ENCODE results near the gene ZDHHC1. TPM values are rescaled to one million over a fixed set of nuclear protein-coding genes. Genes with fewer than 3 reads are reported as not detected.
"Not testable (repeated sequence)": the region's sequence is repeated elsewhere in the genome, so short reads cannot be mapped to it uniquely, and the experiment has no call there.

Gene ZDHHC1
- total RNA-seq, 1 experiment from 2014 or later, result not detected

DNA sequence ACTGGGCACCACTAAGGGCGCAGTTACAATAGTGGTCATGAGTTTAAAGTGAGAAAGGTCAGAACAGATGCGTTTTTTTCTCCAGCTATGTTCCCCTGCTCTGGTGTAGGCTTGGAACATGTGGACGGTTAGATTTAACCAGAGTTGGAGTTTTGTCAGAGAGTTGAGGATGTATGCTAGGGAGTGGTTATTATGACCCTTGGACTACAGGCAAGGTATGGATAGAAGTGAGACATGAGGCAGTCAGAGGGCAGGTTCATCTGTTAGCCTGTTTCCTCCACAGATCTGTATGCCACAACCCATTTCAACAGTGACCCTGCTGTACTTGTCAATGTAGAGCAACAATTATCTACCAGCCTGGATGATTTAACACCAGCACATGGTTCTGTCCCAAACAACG is 45.6 kb downstream of the ZDHHC1 start:
- Histone ChIP-seq H3K27ac (ENCODE audit: low read length) (no peak overlapping the region), H3K27me3 (ENCODE audit: low read length) (0 out of 2 replicates have a peak, but pooled peaks cover 5% of the 10 kb centered on the region), H3K9me3 (ENCODE audit: low read length) (no peaks in the 10 kb centered on the region), H3K36me3 (ENCODE audit: insufficient read depth, low read length) (no peaks in the 10 kb centered on the region), H3K9ac (ENCODE audit: low read length) (no peak overlapping the region), H3K4me3 (ENCODE audit: low read length) (no peak overlapping the region), H4K20me1 (ENCODE audit: insufficient read depth, low read depth, low read length) (no peaks in the 10 kb centered on the region), H3K9me2 (replicated peaks; ENCODE audit: insufficient read depth, low read length) (no peaks in the 10 kb centered on the region), H2AFZ (ENCODE audit: low read length) (no peak overlapping the region), H3K4me1 (ENCODE audit: low read length) (no peaks in the 10 kb centered on the region), H3K79me2 (ENCODE audit: low read length) (no peaks in the 10 kb centered on the region), H3K4me2 (ENCODE audit: low read depth, low read length, poor library complexity, severe bottlenecking) (no peak overlapping the region)
- no peak for DNase-seq

DNA sequence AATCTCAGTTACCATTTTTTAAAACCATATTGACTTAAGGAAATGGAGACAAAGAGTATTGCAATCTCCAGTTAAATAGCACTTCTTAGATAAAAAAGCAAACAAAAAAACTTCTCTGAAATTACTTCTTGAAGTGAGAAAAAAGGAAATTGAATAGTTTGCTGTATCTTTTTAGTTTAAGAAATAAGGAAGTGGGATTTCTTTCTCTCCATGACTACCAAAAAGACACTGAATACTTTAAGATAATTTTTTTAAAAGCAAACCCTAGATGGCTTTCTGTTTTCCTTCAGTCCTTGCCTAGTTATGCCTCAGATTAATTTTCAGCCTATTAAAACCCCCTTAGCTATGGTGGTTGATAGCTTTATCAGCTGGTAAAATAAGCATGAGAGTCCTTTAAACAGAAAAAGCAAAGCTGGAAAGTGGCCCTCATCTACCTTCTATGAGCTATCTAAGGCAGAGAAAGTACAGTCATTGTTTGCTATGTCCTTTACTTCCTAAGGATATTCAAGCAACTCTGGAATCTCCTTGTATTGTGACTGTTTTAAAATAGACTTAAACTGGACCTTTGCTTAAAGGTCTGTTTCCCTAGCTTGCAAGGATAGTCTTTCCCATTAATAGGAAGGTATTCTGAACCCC is 51.6 kb downstream of the ZDHHC1 start:
- peaks cover 5% of the 10 kb centered on the region; the same call in 1 of the 2 replicates for H3K27me3 ChIP-seq (ENCODE audit: low read length)
- no peak overlapping the region for H3K4me3 ChIP-seq (ENCODE audit: low read length)
- no peak overlapping the region for H3K27ac ChIP-seq (ENCODE audit: low read length)
- no peaks in the 10 kb centered on the region for H4K20me1 ChIP-seq (ENCODE audit: insufficient read depth, low read depth, low read length)
- no peak overlapping the region for H3K9ac ChIP-seq (ENCODE audit: low read length)
- DNase-seq, result peak; percentile 44
- no peaks in the 10 kb centered on the region for H3K9me2 ChIP-seq (replicated peaks; ENCODE audit: insufficient read depth, low read length)
- H3K79me2 ChIP-seq (ENCODE audit: low read length), result no peaks in the 10 kb centered on the region
- no peak overlapping the region for H2AFZ ChIP-seq (ENCODE audit: low read length)
- H3K36me3 ChIP-seq (ENCODE audit: insufficient read depth, low read length), result no peaks in the 10 kb centered on the region
- H3K9me3 ChIP-seq (ENCODE audit: low read length), result no peaks in the 10 kb centered on the region
- no peak overlapping the region for H3K4me2 ChIP-seq (ENCODE audit: low read depth, low read length, poor library complexity, severe bottlenecking)
- peaks cover 12% of the 10 kb centered on the region for H3K4me1 ChIP-seq (ENCODE audit: low read length)

DNA sequence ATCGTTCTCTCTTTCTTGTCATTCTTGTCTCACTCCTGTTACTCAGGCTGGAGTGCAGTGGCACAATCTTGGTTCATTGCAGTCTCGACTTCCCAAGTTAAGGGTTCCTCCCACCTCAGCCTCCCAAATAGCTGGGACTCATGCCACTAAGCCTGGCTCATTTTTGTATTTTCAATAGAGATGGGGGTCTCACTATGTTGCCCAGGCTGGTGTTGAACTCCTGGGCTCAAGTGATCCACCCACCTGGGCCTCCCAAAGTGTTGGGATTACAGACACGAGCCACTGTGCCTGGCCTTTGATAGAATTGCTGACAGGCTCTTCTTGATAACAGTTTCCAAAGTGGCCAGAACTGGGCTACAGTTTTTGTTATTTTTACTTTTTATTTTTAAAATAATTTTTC is 55.2 kb downstream of the ZDHHC1 start:
- Histone ChIP-seq H3K79me2 (ENCODE audit: low read length) (no peaks in the 10 kb centered on the region), H3K9me2 (replicated peaks; ENCODE audit: insufficient read depth, low read length) (no peaks in the 10 kb centered on the region), H3K4me3 (ENCODE audit: low read length) (no peak overlapping the region), H3K27ac (ENCODE audit: low read length) (no peak overlapping the region), H4K20me1 (ENCODE audit: insufficient read depth, low read depth, low read length) (no peaks in the 10 kb centered on the region), H3K4me2 (ENCODE audit: low read depth, low read length, poor library complexity, severe bottlenecking) (no peak overlapping the region), H3K9me3 (ENCODE audit: low read length) (no peaks in the 10 kb centered on the region), H3K4me1 (ENCODE audit: low read length) (peaks cover 12% of the 10 kb centered on the region), H3K9ac (ENCODE audit: low read length) (no peak overlapping the region), H2AFZ (ENCODE audit: low read length) (no peak overlapping the region), H3K36me3 (ENCODE audit: insufficient read depth, low read length) (no peaks in the 10 kb centered on the region), H3K27me3 (ENCODE audit: low read length) (no peaks in the 10 kb centered on the region; the same call in 1 of the 2 replicates)
- DNase-seq, result no peak

DNA sequence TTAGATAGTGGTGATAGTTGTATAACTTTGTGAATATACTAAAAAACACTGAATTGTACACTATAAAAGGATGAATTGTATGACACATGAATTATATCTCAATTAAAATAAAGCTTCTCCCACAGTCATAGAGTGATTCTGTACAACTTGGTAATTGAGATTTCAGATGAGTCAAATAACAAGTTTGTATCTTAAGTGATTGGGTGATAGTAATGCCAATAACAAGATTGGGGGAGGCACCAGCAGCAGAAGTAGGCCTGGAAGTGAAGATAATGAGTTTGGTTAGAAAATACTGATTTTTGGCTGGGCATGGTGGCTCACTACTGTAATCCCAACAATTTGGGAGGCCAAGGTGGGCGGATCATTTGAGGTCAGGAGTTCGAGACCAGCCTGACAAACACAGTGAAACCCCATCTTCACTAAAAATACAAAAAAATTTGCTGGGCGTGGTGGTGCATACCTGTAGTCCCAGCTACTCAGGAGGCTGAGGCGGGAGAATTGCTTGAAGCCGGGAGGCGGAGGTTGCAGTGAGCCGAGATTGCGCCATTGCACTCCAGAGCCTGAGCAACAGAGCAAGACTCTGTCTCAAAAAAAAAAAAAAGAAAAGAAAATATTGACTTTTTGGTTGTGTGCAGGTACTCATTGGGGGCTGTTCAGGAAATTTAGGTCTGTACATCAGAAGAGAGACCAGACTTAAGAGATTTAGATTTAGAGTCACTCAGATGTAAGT is 56.6 kb downstream of the ZDHHC1 start:
- not testable (repeated sequence) for H3K4me3 ChIP-seq (ENCODE audit: low read length); H3K4me2 ChIP-seq (ENCODE audit: low read depth, low read length, poor library complexity, severe bottlenecking); H3K27ac ChIP-seq (ENCODE audit: low read length); H4K20me1 ChIP-seq (ENCODE audit: insufficient read depth, low read depth, low read length); H3K4me1 ChIP-seq (ENCODE audit: low read length); H3K9me3 ChIP-seq (ENCODE audit: low read length); H3K36me3 ChIP-seq (ENCODE audit: insufficient read depth, low read length); H3K9ac ChIP-seq (ENCODE audit: low read length); H2AFZ ChIP-seq (ENCODE audit: low read length); H3K9me2 ChIP-seq (replicated peaks; ENCODE audit: insufficient read depth, low read length); DNase-seq; H3K27me3 ChIP-seq (ENCODE audit: low read length); H3K79me2 ChIP-seq (ENCODE audit: low read length)

DNA sequence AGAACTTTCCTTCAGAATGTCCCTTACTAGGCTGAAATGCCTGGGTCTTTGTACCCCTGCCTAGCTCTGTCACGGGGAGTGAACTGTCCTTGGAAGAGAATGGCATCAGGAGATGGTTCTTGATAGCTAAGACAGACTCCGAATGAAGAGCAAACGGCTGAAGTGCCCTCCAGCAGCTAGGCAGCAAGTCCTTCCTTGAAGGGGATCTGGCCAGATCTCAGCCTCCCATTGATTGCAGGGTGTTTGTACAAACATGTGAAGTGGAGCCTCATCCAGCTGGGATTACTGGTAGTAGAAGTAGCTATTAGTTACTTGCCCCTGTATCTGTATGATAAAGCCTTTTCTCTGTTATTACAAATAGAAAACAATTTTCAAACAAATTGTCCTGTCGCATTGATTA is 58.7 kb downstream of the ZDHHC1 start:
- Histone ChIP-seq H3K9me2 (replicated peaks; ENCODE audit: insufficient read depth, low read length) (no peaks in the 10 kb centered on the region), H3K79me2 (ENCODE audit: low read length) (no peaks in the 10 kb centered on the region), H3K27me3 (ENCODE audit: low read length) (no peaks in the 10 kb centered on the region), H3K4me1 (ENCODE audit: low read length) (no peaks in the 10 kb centered on the region), H3K36me3 (ENCODE audit: insufficient read depth, low read length) (no peaks in the 10 kb centered on the region), H3K4me2 (ENCODE audit: low read depth, low read length, poor library complexity, severe bottlenecking) (no peak overlapping the region), H2AFZ (ENCODE audit: low read length) (no peak overlapping the region), H3K9ac (ENCODE audit: low read length) (no peak overlapping the region), H4K20me1 (ENCODE audit: insufficient read depth, low read depth, low read length) (no peaks in the 10 kb centered on the region), H3K9me3 (ENCODE audit: low read length) (no peaks in the 10 kb centered on the region), H3K4me3 (ENCODE audit: low read length) (no peak overlapping the region), H3K27ac (ENCODE audit: low read length) (no peak overlapping the region)
- DNase-seq, result no peak

DNA sequence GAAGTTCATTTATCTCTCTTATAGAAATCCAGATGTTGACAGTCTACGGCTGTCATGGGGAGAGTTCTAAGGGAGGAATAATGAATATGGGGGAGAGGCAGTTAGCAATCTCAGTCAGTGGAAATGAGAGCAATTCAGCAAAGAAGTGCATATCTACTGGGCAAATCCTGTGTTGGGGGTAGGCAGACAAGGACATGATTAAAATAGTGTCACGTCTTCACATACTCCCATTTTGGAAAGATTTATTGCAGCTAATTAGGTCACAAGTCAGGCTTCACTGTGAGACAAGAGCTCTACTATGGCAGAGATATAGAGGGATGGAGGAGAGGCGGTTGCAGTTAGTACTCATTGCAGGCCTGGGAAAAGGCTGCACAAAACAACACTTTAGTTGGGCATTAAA is 59.9 kb downstream of the ZDHHC1 start:
- H3K4me3 ChIP-seq (ENCODE audit: low read length), result no peak overlapping the region
- H3K27me3 ChIP-seq (ENCODE audit: low read length), result no peaks in the 10 kb centered on the region
- H3K36me3 ChIP-seq (ENCODE audit: insufficient read depth, low read length), result no peaks in the 10 kb centered on the region
- no peak overlapping the region for H3K9ac ChIP-seq (ENCODE audit: low read length)
- no peaks in the 10 kb centered on the region for H3K9me2 ChIP-seq (replicated peaks; ENCODE audit: insufficient read depth, low read length)
- no peak overlapping the region for H2AFZ ChIP-seq (ENCODE audit: low read length)
- DNase-seq, result no peak
- no peak overlapping the region for H3K27ac ChIP-seq (ENCODE audit: low read length)
- H3K4me1 ChIP-seq (ENCODE audit: low read length), result no peaks in the 10 kb centered on the region
- no peak overlapping the region for H3K4me2 ChIP-seq (ENCODE audit: low read depth, low read length, poor library complexity, severe bottlenecking)
- H3K9me3 ChIP-seq (ENCODE audit: low read length), result no peaks in the 10 kb centered on the region
- no peaks in the 10 kb centered on the region for H4K20me1 ChIP-seq (ENCODE audit: insufficient read depth, low read depth, low read length)
- no peaks in the 10 kb centered on the region for H3K79me2 ChIP-seq (ENCODE audit: low read length)

DNA sequence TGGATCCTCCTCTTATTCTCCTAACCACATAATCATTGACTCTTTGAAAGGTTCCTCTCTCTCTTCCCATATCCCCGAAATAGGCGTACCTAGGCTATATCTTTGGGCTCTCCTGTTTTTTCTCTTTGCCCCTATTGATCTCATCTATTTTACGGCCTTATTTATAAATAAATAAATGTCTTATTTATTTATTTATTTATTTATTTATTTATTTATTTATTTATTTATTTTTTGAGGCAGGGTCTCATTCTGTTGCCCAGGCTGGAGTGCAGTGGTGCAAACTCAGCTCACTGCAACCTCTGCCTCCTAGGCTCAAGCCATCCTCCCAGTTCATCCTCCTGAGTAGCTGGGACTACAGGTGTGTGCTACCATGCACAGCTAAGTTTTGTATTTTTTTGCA is 63.8 kb downstream of the ZDHHC1 start:
- H3K4me2 ChIP-seq (ENCODE audit: low read depth, low read length, poor library complexity, severe bottlenecking); H3K9me3 ChIP-seq (ENCODE audit: low read length); H3K4me3 ChIP-seq (ENCODE audit: low read length); H3K27ac ChIP-seq (ENCODE audit: low read length); H3K4me1 ChIP-seq (ENCODE audit: low read length); H3K9ac ChIP-seq (ENCODE audit: low read length); H3K79me2 ChIP-seq (ENCODE audit: low read length); H3K9me2 ChIP-seq (replicated peaks; ENCODE audit: insufficient read depth, low read length); H2AFZ ChIP-seq (ENCODE audit: low read length); H3K27me3 ChIP-seq (ENCODE audit: low read length); DNase-seq; H4K20me1 ChIP-seq (ENCODE audit: insufficient read depth, low read depth, low read length); H3K36me3 ChIP-seq (ENCODE audit: insufficient read depth, low read length): not testable (repeated sequence)

DNA sequence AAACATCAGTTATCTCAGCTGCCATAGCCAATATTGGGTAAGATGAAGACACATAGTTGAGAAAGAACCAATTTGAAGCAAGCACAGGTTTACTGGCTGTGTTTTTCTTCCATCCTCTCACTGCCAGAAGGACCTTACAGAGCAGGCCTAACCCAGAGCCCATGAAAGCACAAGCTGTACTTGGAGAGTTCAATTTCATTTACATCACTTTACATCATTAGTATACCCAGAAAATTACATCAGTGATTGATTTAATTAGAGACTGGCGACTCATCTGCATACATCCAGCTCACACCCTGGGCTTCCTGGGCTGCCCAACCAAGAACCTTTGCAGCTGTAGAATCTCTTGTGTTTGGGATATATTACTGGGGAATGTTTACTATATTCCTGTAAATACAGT is 66.0 kb downstream of the ZDHHC1 start:
- DNase-seq, result no peak
- H3K9me2 ChIP-seq (replicated peaks; ENCODE audit: insufficient read depth, low read length), result no peaks in the 10 kb centered on the region
- H2AFZ ChIP-seq (ENCODE audit: low read length), result no peak overlapping the region
- H3K27ac ChIP-seq (ENCODE audit: low read length), result no peak overlapping the region
- H3K9me3 ChIP-seq (ENCODE audit: low read length), result no peaks in the 10 kb centered on the region
- no peak overlapping the region for H3K4me3 ChIP-seq (ENCODE audit: low read length)
- H4K20me1 ChIP-seq (ENCODE audit: insufficient read depth, low read depth, low read length), result no peaks in the 10 kb centered on the region
- no peaks in the 10 kb centered on the region for H3K27me3 ChIP-seq (ENCODE audit: low read length)
- no peak overlapping the region for H3K9ac ChIP-seq (ENCODE audit: low read length)
- no peaks in the 10 kb centered on the region for H3K36me3 ChIP-seq (ENCODE audit: insufficient read depth, low read length)
- H3K4me2 ChIP-seq (ENCODE audit: low read depth, low read length, poor library complexity, severe bottlenecking), result no peak overlapping the region
- no peaks in the 10 kb centered on the region for H3K4me1 ChIP-seq (ENCODE audit: low read length)
- H3K79me2 ChIP-seq (ENCODE audit: low read length), result no peaks in the 10 kb centered on the region

All from Karpas-422 (cell line).